ENCODE measurements around the gene KDM4F.
"Not testable (repeated sequence)": the region's sequence is repeated elsewhere in the genome, so short reads cannot be mapped to it uniquely, and the experiment has no call there.

The KDM4F gene

GRCh38 chr11:95049122-95049521 is at the start of gene KDM4F:
TSS of gene KDM4F (plus strand) at chr11:95049422.
- not testable (repeated sequence) for H3K27ac ChIP-seq

GRCh38 chr11:95003716-95004115 is 45.5 kb upstream of the KDM4F start:
- TF ChIP-seq ZFX (IDR thresholded peaks at IDR 0.05; ENCODE audit: borderline replicate concordance) (no peak), CTCF (IDR thresholded peaks at IDR 0.05) (no peak)
- no peak overlapping the region for H3K27ac ChIP-seq

- TF ChIP-seq CTCF (IDR thresholded peaks at IDR 0.05) = no peak
- TF ChIP-seq ZFX (IDR thresholded peaks at IDR 0.05; ENCODE audit: borderline replicate concordance) = no peak
- H3K27ac ChIP-seq = no peak overlapping the region
These were observed 43.6 kb upstream of the KDM4F start for GRCh38 chr11:95005642-95006041.

GRCh38 chr11:95011376-95011775 is 37.8 kb upstream of the KDM4F start:
- no peak for TF ChIP-seq CTCF (IDR thresholded peaks at IDR 0.05)
- TF ChIP-seq ZFX (IDR thresholded peaks at IDR 0.05; ENCODE audit: borderline replicate concordance) = no peak
- no peak overlapping the region for H3K27ac ChIP-seq

DNA sequence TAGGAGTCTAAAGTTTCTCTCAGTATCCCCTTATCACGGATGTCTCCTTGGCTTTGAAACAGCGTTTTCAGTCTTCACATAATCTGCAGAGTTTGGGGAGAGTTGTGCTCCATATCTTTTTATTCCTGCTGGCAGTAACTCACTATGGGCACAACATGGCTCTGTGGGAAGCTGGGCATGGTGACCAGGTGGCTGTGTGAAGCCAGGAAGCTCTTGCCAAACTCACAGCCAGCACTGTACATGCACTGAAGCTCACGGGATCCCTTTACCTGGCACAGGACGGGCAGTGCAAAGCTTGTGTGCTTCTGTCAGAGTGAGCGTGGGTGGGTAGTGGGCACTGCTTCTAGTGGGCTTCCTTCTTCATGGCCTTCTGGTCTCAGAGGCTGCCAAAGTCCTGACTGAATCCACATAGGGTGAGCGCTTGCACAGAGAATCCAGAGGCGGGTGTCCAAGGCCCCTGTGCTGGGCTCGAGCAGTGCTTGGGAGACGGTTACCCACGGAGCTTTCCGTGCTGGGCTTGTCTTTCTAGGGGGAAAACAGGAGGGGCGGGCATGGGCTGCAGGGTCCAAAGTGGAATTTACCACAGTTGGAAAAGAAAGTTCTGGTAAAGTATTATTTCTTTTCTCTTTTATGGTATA is 34.9 kb upstream of the KDM4F start:
- TF ChIP-seq CTCF (IDR thresholded peaks at IDR 0.05) = no peak
- TF ChIP-seq ZFX (IDR thresholded peaks at IDR 0.05; ENCODE audit: borderline replicate concordance) = no peak
- H3K27ac ChIP-seq = no peak overlapping the region

DNA sequence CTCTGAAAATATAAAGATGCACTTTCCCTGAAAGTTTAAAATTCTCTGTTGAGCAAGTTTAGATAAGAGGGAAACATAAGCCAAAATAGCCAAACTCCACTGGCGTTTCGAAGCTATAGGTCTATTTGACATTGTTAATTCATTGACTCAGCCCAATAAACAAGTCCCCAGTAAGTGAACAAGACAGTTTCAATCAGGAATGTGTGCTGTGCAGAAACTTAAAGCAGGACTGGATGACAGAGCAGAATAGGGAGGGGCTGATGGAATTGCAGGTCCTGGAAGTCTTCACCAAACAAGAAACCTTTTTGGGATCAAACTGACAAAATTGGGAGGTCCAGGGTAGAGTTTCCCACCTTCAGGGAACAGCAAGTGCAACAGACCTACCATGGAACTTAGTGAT is 33.1 kb upstream of the KDM4F start:
- TF ChIP-seq CTCF (IDR thresholded peaks at IDR 0.05) = no peak
- no peak for TF ChIP-seq ZFX (IDR thresholded peaks at IDR 0.05; ENCODE audit: borderline replicate concordance)
- no peak overlapping the region for H3K27ac ChIP-seq

- H3K27ac ChIP-seq = not testable (repeated sequence)
These were observed 27.8 kb upstream of the KDM4F start for GRCh38 chr11:95021468-95021867.

DNA sequence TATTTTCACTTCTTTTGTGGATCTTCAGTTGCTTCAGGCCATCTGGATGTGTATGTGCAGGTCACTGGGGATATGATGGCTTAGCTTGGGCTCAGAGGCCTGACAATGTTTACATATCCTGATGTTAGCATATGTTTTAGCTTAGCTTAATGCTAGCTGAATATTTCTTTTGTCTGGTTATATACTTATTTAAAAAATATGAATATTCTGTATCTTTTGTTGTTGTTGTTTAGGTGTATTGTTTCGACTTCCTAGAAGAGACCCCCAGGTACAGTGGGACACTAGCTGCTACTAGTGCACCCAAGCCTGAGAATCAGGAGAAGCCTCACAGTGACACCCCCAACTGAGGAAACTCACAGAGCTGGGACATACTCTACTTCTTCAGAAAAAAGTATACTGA is 24.3 kb upstream of the KDM4F start, which contains the start of gene KDM4E:
Gene KDM4E, plus strand, starts transcription at position 301 of the 400 bp plus-strand sequence. CDS start 300 bp downstream, outside the sequence.
- TF ChIP-seq ZFX (IDR thresholded peaks at IDR 0.05; ENCODE audit: borderline replicate concordance) = no peak
- no peak for TF ChIP-seq CTCF (IDR thresholded peaks at IDR 0.05)
- no peak within 1 kb of the TSS for H3K27ac ChIP-seq

DNA sequence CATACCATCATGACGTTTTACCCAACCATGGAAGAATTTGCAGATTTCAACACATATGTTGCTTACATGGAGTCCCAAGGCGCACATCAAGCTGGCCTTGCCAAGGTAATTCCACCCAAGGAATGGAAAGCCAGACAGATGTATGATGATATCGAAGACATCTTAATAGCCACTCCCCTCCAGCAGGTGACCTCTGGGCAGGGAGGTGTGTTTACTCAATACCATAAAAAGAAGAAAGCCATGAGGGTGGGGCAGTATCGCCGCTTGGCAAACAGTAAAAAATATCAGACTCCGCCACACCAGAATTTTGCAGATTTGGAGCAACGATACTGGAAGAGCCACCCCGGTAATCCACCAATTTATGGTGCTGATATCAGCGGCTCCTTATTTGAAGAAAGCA is 23.6 kb upstream of the KDM4F start:
- not testable (repeated sequence) for H3K27ac ChIP-seq
